K562 (cell line): ENCODE data around the gene MEIKIN.

ENCODE experiments used
- BRF2 ChIP-seq: IDR thresholded peaks from 3 replicates; pipeline ENCODE4 v1.6.1; 2011; ENCODE audit warnings: borderline replicate concordance, mild to moderate bottlenecking; ENCODE audit not compliant: insufficient read length, insufficient read depth
- HNRNPH1 ChIP-seq: fragments of 200-400 bp; formaldehyde crosslinking; optimal IDR thresholded peaks from 2 replicates; pipeline ENCODE3; 2017; ENCODE audit warnings: low read depth, mild to moderate bottlenecking, low read length, moderate library complexity
- TARDBP ChIP-seq: fragments of 450-650 bp; IDR thresholded peaks from 2 replicates; pipeline ENCODE4 v1.6.1; 2016

- TF ChIP-seq BRF2 (no peak), HNRNPH1 (no peak), TARDBP (no peak)
These were observed 31.0 kb downstream of the MEIKIN start for GRCh38 chr5:131914472-131914871.
